GM20000 (cell line): Measurements from ENCODE around the gene MYH11.
"Not testable (repeated sequence)": the region's sequence is repeated elsewhere in the genome, so short reads cannot be mapped to it uniquely, and the experiment has no call there.

Source experiments
- DNase-seq: peaks from one replicate; pipeline ENCODE4 v3.0.0; 2012; ENCODE audit warnings: low spot score
- TF ChIP-seq, protein P1 (sequence below): IDR thresholded peaks from 2 replicates; pipeline ENCODE4 v1.5.1; 2012; ENCODE audit warnings: mild to moderate bottlenecking, control low read depth; ENCODE audit errors: extremely low read depth, missing control alignments

Gene MYH11

DNA sequence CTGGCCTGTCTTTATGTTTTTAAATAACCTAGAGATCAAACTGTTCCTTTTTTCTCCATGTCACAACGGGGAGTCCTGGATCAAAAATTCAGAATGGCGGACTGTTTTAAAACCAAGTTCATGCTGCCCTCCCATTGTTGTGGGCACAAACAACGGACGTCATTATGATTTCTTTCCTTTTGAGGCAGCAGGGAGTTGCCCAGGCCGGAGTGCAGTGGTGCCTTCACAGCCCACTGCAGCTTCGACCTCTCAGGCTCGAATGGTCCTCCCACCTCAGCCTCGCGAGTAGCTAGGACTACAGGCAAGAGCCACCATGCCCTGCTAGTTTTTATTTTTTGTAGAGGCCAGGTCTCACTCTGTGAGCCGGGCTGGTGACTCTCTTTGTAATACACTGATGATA is 180.3 kb downstream of the MYH11 start:
- no peak for DNase-seq
- TF ChIP-seq, protein P1, sequence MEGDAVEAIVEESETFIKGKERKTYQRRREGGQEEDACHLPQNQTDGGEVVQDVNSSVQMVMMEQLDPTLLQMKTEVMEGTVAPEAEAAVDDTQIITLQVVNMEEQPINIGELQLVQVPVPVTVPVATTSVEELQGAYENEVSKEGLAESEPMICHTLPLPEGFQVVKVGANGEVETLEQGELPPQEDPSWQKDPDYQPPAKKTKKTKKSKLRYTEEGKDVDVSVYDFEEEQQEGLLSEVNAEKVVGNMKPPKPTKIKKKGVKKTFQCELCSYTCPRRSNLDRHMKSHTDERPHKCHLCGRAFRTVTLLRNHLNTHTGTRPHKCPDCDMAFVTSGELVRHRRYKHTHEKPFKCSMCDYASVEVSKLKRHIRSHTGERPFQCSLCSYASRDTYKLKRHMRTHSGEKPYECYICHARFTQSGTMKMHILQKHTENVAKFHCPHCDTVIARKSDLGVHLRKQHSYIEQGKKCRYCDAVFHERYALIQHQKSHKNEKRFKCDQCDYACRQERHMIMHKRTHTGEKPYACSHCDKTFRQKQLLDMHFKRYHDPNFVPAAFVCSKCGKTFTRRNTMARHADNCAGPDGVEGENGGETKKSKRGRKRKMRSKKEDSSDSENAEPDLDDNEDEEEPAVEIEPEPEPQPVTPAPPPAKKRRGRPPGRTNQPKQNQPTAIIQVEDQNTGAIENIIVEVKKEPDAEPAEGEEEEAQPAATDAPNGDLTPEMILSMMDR: no peak

- DNase-seq: no peak
- TF ChIP-seq, protein P1: no peak
Measured at GRCh38 chr16:15674571-15674970, 182.3 kb downstream of the MYH11 start.

GRCh38 chr16:15672514-15673167 is 184.2 kb downstream of the MYH11 start:
- no peak for DNase-seq
- TF ChIP-seq, protein P1: no peak

- not testable (repeated sequence) for DNase-seq
Measured at GRCh38 chr16:15672127-15672513, 184.7 kb downstream of the MYH11 start.

DNA sequence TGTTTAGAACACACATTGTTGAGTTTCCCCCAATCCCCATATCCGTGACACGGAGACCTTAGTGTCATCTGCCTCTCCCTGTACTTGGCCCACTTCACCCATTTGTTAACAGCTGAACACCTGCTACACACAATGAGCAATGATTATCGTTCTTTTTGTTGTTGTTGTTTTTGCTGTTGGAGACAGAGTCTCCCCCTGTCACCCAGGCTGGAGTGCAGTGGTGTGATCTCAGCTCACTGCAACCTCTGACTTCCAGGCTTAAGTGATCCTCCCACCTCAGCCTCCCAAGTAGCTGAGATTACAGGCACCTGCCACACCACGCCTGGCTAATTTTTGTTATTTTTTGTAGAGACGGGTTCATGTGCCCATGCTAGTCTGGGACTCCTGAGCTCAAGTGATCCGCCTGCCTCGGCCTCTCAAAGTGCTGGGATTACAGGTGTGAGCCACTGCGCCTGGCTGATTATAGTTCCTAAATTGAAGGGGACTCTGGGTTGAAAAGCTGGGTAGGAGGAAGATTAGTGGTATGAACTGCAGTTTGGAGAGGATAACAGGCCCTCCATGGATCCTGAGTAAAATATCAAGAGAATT is 185.2 kb downstream of the MYH11 start:
- DNase-seq: no peak
- TF ChIP-seq, protein P1: no peak

- TF ChIP-seq, protein P1: no peak
- DNase-seq: no peak
Measured at GRCh38 chr16:15667091-15667742, 189.6 kb downstream of the MYH11 start.

DNA sequence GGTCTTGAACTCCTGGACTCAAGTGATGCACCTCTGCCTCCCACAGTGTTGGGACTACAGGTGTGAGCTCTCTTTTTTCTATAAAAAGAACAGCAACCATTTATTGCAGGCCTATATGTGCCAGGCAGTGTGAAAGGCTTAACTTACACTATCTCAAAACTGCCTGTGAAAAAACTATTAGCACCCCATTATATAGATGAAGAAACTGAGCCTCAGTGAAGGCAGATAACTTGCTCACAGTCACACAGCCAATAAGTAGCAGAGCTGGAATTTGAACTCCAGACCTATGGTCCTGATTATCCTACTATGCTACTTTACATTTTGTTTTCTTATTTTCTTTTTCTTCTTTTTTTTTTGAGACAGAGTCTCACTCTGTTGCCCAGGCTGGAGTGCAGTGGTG is 191.7 kb downstream of the MYH11 start:
- no peak for DNase-seq
- TF ChIP-seq, protein P1: no peak

- DNase-seq: no peak
- TF ChIP-seq, protein P1: no peak
Measured at GRCh38 chr16:15660203-15660601, 196.6 kb downstream of the MYH11 start.
